HEK293 (cell line): ENCODE measurements around the gene LPIN1.

ENCODE experiments used
- HOXD13 ChIP-seq: sonication (generic); formaldehyde crosslinking; IDR thresholded peaks from 2 replicates; pipeline ENCODE4 v1.8.0; 2022; ENCODE audit warnings: missing genetic modification reagents, borderline replicate concordance
- PATZ1 ChIP-seq: fragments of 450-650 bp; formaldehyde crosslinking; IDR thresholded peaks from 2 replicates; pipeline ENCODE4 v1.5.1; 2016; ENCODE audit warnings: missing biosample characterization, missing genetic modification characterization
- SETDB1 ChIP-seq: IDR thresholded peaks from one replicate; pipeline ENCODE4 v1.6.1; 2017; ENCODE audit warnings: mild to moderate bottlenecking, low read length, moderate library complexity, mixed read lengths; ENCODE audit not compliant: insufficient read length
- ZEB2 ChIP-seq: fragments of 450-650 bp; formaldehyde crosslinking; IDR thresholded peaks from 2 replicates; pipeline ENCODE4 v1.5.1; 2016; ENCODE audit warnings: missing biosample characterization, missing genetic modification characterization
- ZNF16 ChIP-seq: fragments of 450-650 bp; formaldehyde crosslinking; IDR thresholded peaks from 2 replicates; pipeline ENCODE4 v1.5.1; 2016; ENCODE audit warnings: low read depth, missing biosample characterization, missing genetic modification characterization
- ZNF18 ChIP-seq: fragments of 450-650 bp; formaldehyde crosslinking; IDR thresholded peaks from 2 replicates; pipeline ENCODE4 v1.5.1; 2016; ENCODE audit warnings: missing biosample characterization, missing genetic modification characterization
- ZNF184 ChIP-seq: fragments of 450-650 bp; IDR thresholded peaks from 2 replicates; pipeline ENCODE4 v1.5.1; 2018; ENCODE audit warnings: missing biosample characterization, mild to moderate bottlenecking, missing genetic modification characterization
- ZNF302 ChIP-seq: fragments of 450-650 bp; formaldehyde crosslinking; IDR thresholded peaks from 2 replicates; pipeline ENCODE4 v1.5.1; 2016; ENCODE audit warnings: missing biosample characterization, missing genetic modification characterization, low read depth
- ZNF335 ChIP-seq: fragments of 450-650 bp; formaldehyde crosslinking; conservative IDR thresholded peaks from 2 replicates; pipeline ENCODE4 v1.5.1; 2016; ENCODE audit warnings: missing biosample characterization, missing genetic modification characterization
- ZNF501 ChIP-seq: fragments of 450-650 bp; formaldehyde crosslinking; IDR thresholded peaks from 2 replicates; pipeline ENCODE4 v1.5.1; 2016; ENCODE audit warnings: missing biosample characterization, missing genetic modification characterization
- TF ChIP-seq, protein P1 (sequence below): fragments of 450-650 bp; formaldehyde crosslinking; IDR thresholded peaks from 2 replicates; pipeline ENCODE4 v1.5.1; 2016; ENCODE audit warnings: missing biosample characterization, missing genetic modification characterization
- TF ChIP-seq, protein P2 (sequence below): fragments of 450-650 bp; IDR thresholded peaks from 2 replicates; pipeline ENCODE4 v1.5.1; 2018; ENCODE audit warnings: missing biosample characterization, missing genetic modification characterization

GRCh38 chr2:11784747-11785610, 38.5 kb downstream of the LPIN1 start:
- TF ChIP-seq ZNF501 (no peak), HOXD13 (no peak), ZNF18 (tag by site-specific recombination) (no peak), ZNF184 (no peak), ZNF335 (no peak), PATZ1 (tag by site-specific recombination) (no peak), SETDB1 (no peak), ZNF302 (no peak), ZNF16 (tag by site-specific recombination) (no peak), ZEB2 (no peak)
- TF ChIP-seq, protein P1, sequence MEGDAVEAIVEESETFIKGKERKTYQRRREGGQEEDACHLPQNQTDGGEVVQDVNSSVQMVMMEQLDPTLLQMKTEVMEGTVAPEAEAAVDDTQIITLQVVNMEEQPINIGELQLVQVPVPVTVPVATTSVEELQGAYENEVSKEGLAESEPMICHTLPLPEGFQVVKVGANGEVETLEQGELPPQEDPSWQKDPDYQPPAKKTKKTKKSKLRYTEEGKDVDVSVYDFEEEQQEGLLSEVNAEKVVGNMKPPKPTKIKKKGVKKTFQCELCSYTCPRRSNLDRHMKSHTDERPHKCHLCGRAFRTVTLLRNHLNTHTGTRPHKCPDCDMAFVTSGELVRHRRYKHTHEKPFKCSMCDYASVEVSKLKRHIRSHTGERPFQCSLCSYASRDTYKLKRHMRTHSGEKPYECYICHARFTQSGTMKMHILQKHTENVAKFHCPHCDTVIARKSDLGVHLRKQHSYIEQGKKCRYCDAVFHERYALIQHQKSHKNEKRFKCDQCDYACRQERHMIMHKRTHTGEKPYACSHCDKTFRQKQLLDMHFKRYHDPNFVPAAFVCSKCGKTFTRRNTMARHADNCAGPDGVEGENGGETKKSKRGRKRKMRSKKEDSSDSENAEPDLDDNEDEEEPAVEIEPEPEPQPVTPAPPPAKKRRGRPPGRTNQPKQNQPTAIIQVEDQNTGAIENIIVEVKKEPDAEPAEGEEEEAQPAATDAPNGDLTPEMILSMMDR (tag by site-specific recombination): peak; percentile 87
- TF ChIP-seq, protein P2, sequence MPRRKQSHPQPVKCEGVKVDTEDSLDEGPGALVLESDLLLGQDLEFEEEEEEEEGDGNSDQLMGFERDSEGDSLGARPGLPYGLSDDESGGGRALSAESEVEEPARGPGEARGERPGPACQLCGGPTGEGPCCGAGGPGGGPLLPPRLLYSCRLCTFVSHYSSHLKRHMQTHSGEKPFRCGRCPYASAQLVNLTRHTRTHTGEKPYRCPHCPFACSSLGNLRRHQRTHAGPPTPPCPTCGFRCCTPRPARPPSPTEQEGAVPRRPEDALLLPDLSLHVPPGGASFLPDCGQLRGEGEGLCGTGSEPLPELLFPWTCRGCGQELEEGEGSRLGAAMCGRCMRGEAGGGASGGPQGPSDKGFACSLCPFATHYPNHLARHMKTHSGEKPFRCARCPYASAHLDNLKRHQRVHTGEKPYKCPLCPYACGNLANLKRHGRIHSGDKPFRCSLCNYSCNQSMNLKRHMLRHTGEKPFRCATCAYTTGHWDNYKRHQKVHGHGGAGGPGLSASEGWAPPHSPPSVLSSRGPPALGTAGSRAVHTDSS (tag by site-specific recombination): no peak
